Transverse colon (tissue), 4 donors: Measurements from ENCODE around the gene DLX2.
A peak's percentile ranks its signal among the peaks of the same experiment; 100 is the strongest.

Experiments used
- POLR2AphosphoS5 ChIP-seq, 3 donors: sonication (generic); formaldehyde crosslinking; IDR thresholded peaks; one replicate each; pipeline ENCODE4 v1.6.1; 2016; ENCODE audit warnings: antibody characterized with exemption in 3 of 3
- TF ChIP-seq, protein P1 (sequence below), 5 experiments: fragments of 200-600 bp in 3 of 5; fragments of 450-650 bp in 2 of 5; sonication (generic) in 3 of 5; IDR thresholded peaks; 1 replicate in 2 of 5; 2 replicates in 3 of 5; pipeline ENCODE4 v1.5.1; 2016 to 2017; ENCODE audit warnings: antibody characterized with exemption in 5 of 5, inconsistent platforms in 3 of 5, mild to moderate bottlenecking in 2 of 5, moderate library complexity in 1 of 5

DNA sequence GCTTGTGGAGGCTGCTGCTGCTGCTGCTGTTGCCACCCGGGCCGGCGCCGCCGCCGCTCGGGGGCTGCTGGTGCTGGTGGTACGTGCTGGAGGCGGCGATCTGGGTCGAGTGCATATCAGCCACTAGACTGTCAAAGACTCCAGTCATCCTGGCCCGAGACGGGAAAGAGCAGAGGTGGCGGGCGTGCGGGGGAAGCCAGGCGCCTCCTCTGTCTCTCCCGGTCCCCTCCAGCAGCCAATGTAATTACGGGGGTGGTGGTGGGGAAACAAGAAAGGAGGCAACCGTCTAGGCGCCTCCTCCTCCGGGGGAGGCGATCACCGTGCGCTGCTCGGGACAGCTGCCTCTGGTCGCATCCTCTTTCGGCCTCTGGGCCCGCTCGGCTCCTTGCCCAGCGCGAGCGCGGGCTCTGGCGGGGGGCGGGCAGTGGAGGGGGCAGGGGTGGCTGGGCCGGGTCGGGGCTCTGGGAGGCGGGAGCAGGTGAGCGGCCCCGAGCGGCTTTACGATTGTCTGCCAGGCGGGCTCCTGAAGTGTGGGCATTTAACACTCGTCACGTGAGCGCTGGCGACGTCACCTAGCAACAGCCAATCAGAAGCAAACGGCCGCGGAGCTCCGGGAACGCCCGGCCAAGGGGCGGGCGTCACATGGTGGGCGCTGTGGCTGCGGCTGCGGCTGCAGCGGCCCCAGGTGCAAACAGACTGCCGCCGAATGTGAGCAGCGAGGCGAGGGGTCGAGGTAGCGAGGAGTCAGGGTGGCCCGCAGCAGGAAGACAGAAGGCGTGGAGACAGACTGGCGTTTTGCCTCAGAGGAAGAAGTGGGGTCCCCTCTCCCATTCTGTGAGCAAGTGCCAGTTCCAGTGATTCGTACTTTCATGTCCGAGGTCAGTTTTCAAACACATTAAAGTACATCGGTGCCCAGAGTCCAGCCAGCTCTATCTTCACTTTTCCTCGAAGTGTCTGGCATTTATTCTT lies at the start of gene DLX2:
- TF ChIP-seq, protein P1, sequence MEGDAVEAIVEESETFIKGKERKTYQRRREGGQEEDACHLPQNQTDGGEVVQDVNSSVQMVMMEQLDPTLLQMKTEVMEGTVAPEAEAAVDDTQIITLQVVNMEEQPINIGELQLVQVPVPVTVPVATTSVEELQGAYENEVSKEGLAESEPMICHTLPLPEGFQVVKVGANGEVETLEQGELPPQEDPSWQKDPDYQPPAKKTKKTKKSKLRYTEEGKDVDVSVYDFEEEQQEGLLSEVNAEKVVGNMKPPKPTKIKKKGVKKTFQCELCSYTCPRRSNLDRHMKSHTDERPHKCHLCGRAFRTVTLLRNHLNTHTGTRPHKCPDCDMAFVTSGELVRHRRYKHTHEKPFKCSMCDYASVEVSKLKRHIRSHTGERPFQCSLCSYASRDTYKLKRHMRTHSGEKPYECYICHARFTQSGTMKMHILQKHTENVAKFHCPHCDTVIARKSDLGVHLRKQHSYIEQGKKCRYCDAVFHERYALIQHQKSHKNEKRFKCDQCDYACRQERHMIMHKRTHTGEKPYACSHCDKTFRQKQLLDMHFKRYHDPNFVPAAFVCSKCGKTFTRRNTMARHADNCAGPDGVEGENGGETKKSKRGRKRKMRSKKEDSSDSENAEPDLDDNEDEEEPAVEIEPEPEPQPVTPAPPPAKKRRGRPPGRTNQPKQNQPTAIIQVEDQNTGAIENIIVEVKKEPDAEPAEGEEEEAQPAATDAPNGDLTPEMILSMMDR (IDR thresholded peaks at IDR 0.05), result no peak
- TF ChIP-seq POLR2AphosphoS5 (IDR thresholded peaks at IDR 0.05), result peak in 2 of 3 donors; percentile 10 to 33
